GM19025 (cell line): ENCODE data around the gene PDGFRA.
"Not testable (repeated sequence)": the region's sequence is repeated elsewhere in the genome, so short reads cannot be mapped to it uniquely, and the experiment has no call there.

Experiments used
- ATAC-seq: cut with Tn5 transposase; IDR thresholded peaks from one replicate; pipeline ENCODE4 v1.9.1; 2021; ENCODE audit warnings: mild to moderate bottlenecking, low read depth, moderate library complexity; ENCODE audit not compliant: unreplicated experiment

Gene PDGFRA

DNA sequence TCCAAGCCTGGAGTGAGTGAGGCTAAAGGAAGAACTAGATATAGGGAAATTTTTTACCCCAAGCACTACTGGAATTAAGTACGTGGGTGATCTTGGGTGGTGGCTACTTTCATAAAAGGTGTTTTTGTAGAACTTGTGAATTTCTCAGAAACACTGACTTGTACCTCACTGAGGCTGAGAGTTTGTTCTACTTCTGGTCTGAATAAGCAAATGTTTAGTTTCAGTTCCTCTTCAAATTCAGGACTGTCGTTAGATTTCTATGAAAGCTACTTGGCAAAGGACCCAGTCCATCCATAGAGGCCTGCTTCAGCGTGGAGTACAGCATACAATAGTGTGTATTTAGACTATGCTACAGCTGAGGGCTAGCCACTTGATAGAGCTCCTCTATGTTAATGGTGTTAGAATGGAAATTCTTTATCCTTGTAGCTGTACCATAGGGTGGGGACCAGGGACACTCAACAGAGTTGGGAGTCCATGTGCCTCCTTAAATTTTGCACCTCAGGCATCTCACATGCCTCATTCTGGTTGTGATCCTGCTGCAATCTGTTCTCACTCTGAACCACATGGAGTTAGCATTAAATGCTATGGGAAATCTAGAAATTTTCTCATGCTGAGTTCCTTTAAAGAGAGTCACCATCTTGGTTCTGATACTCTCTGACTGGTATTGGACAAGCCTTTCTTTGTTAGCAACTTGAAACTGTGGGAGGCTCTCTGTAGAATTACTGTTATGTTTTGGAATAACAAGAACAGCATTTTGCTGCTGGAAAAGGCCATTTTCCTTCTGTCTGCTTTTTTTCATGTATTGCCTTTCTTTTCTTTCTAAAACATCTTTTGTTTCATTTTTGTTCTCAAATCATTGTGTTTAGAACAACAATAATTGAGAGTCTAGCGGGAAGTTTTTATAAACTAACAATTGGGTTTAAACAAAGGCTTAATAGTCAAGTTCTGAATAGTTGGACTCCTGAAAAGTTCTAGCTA, 86.8 kb downstream of the PDGFRA start:
- peak; percentile 87 for ATAC-seq

DNA sequence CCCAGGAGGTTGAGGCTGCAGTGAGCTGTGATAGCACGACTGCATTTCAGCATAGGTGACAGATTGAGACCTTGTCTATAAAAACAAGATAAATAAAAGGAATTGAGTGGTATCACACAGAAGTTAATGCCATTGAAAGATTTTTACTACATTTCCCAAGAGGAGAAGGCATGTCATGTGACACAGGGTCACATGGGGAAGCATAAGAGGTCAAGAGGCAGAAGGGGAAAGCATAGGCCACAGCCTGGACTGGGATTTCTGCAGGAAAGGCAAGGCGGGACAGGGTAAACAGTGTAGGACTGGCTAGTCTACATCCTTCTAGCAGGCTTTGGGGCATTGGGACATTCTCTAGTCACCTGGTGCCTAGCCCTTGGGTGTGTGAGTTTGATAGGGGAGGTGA, 88.6 kb downstream of the PDGFRA start:
- no peak for ATAC-seq

DNA sequence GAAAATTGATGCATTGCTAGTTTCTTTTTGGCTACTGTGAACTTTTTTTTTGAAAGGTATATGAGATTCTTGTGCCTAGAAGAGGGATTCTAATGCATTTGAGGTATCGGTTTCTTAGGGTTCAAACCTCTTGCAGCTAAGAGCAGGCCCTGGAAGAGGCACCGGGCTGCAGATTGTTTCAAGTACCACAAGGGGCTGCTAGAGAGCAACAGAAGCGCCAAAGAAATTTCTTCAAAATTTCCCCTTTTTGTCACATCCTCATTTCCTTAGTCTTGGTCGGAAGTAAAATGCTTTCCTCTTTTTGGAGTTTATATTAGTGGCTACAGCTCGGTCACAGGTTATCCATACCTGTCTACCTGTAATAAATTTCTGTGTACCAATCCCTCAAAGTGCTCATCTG, 89.8 kb downstream of the PDGFRA start:
- no peak for ATAC-seq

DNA sequence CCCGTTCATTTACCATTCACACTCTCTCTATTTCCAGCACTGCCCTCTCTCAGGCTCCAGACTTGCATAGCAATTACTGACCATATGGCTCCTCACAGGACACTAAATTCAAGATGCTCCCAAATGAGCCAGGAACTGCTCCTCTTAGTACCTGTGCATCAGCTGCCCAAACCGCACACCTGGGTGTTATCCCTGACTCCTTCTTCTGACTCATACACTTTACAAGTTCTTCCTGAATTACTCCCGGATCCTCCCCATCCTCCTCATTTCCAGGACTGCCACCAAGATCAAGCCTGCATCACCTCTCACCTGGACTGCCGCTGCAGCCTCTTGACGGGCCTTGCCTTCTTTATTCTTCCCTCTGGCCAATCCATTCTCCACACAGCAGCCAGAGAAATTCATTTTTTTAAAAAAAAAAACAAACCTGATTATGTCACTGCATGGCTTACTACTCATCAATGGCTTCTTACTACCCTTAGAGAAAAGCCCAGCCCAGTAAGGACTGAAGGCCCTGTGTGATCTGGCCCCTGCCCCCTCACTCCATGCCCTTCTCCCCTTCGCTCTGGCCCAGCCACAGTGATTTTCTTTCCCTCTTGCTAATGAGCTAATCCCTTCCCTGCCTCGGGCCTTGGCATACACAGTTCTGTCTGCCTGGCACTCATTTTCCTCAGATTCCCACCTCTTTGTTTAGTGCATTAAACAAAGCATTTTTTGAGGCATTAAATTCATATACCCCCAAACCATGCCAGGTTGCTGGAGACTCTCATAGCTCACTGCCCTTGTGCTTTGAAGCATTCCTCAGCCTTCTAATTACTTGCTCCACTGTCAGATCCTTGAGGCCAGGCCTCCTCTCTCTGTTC, 92.0 kb downstream of the PDGFRA start:
- ATAC-seq = no peak

DNA sequence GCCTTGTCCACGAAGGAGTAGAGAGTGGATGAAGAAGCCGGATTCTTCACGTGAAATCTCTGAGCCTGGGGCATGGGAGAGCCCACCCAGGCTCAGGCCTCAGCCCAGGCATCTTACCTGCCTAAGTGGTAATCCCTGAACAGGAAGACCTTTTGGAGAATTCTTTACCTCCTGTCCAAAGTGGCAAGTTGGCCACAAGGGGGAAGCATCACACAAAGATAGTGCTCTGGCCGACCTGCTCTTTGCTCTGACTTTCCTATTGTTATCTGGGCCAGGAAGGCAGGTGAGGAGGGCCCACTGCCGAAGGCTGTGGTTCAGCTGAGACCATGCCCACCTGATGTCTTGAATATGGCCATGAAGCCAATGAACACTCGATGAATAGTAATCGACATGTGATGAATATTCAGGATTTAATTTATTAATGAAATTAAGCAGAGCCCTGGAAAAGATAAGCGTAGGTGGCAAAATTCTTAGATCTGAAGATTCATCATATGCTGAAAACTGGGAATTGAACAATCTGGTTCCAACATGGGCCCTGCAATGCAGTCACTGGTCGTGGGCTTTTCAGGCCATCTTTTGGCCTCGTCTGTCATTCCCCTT, 93.8 kb downstream of the PDGFRA start:
- peak; percentile 56 for ATAC-seq

DNA sequence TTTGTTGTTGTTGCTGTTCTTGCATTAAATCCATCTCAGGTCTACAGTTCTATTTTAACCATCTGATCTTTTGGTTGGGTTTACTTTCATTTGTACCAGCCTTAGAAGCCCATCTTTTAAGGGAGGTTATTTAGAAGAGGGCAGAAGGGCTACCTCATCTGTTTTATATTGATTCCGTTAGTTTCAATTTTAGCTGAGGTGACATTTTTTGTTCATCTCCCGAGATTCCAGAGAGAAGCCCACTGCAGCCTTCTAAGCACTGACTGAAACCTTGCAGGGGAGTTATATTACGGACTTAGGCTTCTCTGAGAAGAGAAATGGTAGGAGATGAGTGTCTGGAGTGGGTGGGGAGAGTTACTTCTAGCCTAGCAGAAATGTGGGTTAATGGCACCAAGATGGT, 101.8 kb downstream of the PDGFRA start:
- no peak for ATAC-seq

DNA sequence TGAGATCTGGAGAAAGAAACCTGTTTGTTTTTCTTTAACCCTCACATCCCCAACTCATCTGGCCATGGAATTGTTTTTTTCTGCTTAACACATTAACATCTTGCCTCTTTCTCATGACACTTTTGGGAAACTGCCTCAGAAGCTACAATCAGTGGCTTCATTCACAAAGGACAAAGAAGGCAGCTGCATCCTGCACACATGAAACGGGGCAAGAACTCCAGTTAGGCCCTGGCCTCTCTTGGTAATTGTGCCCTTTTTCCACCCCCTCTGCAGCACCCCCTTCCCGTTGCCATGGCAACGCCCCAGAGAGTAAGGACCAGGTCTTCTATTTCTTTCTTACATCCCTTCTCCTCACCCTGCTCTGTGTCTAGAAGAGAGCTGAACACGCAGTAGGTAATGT, 103.4 kb downstream of the PDGFRA start:
- ATAC-seq = no peak

DNA sequence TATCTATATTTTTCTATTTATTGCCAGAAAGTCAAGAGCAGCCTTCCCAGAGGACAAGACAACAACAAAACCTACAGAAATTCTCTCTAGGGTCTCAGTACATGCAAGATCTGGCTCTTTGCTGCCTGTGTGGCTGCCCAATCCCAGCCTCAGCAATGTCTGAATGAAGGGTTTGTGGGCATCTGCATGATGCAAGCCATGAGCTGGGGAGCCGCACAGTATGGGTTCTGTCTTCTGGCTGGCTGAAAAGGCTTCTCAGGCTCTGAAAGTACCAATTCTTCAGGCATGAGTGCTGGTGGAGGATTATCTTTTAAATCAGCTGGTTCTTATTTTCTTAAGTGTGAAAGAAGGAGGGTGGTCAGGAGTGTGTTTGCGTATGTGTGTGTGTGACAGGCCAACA, 104.6 kb downstream of the PDGFRA start:
- ATAC-seq = no peak

DNA sequence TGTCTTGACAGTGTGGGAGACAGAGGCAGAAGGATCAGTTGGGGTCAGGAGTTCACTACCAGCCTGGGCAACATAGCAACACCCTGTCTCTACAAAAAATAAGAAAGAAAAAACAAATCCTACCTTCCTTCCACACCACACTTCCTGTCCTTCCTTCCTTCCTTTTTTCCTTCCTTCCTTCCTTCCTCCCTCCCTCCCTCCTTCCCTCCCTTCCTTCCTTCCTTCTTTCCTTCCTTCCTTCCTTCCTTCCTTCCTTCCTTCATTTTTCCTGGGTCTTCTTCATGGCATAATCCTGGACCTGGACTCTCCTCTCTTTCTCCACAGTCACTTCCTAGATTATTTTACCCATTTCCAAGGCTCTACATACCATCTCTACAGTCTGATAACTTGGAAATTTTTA, 105.7 kb downstream of the PDGFRA start:
- not testable (repeated sequence) for ATAC-seq

DNA sequence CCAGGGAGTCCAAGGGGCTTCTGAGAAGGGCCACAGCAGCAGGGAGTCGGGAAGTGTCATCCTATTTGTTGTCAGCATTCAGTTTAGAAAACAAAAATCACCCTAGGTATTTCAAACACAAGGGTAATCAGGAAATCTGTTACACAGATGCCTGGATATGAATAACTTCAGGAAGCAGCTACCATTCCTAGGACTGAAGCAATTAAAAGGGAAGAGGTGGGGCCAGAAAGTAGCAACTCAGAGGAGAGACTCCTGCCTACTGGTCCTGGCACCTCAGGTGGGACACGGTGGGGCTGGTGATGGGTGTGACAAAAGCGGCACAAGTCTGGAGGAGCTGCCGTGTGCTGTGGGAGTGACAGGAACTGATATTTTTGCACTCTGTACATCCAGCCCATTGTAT, 107.9 kb downstream of the PDGFRA start:
- ATAC-seq = no peak

DNA sequence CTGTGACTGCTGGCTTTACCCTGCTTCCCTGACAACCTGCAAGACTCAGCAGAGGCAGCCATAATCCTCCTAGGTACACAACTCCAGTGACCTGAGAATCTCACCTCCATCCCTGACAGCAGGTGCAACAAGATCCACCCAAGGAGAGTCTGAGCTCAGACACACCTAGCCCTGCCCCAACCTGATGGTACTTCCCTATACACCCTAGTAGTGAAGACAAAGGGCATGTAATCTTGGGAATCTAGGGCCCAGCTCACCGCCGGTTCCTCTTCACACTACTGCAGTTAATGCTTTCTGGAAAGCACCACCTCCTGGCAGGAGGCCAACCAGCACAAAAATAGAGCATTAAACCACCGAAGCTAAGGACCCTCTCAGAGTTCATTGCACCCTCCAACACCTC, 113.0 kb downstream of the PDGFRA start:
- ATAC-seq = not testable (repeated sequence)
